ENCODE results near the gene MAP7D1. TPM values are rescaled to one million over a fixed set of nuclear protein-coding genes. Genes with fewer than 3 reads are reported as not detected.

The MAP7D1 gene
- total and polyA plus RNA-seq, 2 donors (not counting 3 experiments of a cell fraction or from before 2014, with no cell fraction given), result 69.7 to 193 TPM

DNA sequence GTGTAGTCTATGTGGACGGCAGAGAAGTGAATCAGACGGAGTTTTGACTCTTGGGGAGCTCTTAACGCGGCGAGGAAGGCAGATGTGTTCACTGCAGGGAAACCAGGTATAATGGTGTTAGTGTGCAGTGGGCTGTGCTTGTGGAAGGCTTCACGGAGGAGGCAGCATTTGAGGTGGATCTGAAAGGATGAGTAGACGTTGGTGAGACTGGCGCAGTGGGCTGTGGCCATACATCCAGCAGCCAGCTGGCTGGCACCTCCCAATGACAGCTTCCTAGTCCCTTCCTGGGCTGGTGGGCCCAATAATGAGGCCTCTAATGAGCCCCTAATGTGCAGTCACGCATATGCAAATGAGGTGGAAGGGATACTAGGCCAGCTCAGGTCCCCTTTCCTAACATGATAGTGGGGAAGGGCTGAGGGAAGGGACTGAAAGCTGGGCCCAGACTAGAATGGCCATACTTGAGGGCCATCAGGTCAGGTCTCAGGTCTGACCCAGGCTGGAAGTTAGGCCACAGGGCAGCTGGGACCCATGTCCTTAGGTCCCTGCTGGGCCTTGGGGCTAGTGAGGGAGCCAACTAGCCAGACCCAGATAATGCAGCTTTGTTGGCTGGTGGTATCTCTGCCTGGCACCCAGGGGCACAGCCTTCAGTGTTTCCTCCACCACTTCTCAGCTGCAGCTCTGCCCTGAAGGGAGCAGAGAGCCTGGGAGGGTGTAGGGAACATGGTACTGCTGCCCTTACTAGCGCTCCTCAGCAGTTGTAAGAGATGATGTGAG, 3.8 kb downstream of the MAP7D1 start:
- TF ChIP-seq, protein P1, sequence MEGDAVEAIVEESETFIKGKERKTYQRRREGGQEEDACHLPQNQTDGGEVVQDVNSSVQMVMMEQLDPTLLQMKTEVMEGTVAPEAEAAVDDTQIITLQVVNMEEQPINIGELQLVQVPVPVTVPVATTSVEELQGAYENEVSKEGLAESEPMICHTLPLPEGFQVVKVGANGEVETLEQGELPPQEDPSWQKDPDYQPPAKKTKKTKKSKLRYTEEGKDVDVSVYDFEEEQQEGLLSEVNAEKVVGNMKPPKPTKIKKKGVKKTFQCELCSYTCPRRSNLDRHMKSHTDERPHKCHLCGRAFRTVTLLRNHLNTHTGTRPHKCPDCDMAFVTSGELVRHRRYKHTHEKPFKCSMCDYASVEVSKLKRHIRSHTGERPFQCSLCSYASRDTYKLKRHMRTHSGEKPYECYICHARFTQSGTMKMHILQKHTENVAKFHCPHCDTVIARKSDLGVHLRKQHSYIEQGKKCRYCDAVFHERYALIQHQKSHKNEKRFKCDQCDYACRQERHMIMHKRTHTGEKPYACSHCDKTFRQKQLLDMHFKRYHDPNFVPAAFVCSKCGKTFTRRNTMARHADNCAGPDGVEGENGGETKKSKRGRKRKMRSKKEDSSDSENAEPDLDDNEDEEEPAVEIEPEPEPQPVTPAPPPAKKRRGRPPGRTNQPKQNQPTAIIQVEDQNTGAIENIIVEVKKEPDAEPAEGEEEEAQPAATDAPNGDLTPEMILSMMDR (IDR thresholded peaks at IDR 0.05; ENCODE audit: extremely low read depth in 1 of 2, insufficient read depth in 1 of 2, low read depth in 1 of 2, low read length in 2 of 2), result no peak
- TF ChIP-seq GATA2 (IDR thresholded peaks at IDR 0.05; ENCODE audit: insufficient read depth, insufficient read length, low read depth, low read length) (no peak), POLR2AphosphoS5 (IDR thresholded peaks at IDR 0.05; ENCODE audit: insufficient read depth, low read depth, low read length) (no peak), MYC (IDR thresholded peaks at IDR 0.05; ENCODE audit: low read depth, low read length) (no peak), EZH2 (IDR thresholded peaks at IDR 0.05; ENCODE audit: borderline replicate concordance, low read depth, low read length, severe bottlenecking) (no peak), JUN (IDR thresholded peaks at IDR 0.05; ENCODE audit: borderline replicate concordance, insufficient read depth, insufficient read length, low read depth) (no peak), POLR2A (IDR thresholded peaks at IDR 0.05; ENCODE audit: low read depth, low read length) (no peak), FOS (IDR thresholded peaks at IDR 0.05; ENCODE audit: borderline replicate concordance, insufficient read depth, low read length) (no peak)
- TF ChIP-seq, protein P2, sequence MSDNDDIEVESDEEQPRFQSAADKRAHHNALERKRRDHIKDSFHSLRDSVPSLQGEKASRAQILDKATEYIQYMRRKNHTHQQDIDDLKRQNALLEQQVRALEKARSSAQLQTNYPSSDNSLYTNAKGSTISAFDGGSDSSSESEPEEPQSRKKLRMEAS (IDR thresholded peaks at IDR 0.05; ENCODE audit: insufficient read depth, insufficient read length), result no peak
- no TSS peak for BruUV-seq (replicated peaks)
- ChIA-PET POLR2A (interaction anchor here (1.8 to 2.8 kb wide), 3 partner anchors 10 to 28 kb away, joined by 9 to 19 read pairs (median 10); partner anchors contain the start of gene TRAPPC3), CTCF (interaction anchor here (1.1 to 4.8 kb wide), 6 partner anchors 9 to 126 kb away, joined by 3 to 62 read pairs (median 15); partner anchors contain the start of genes THRAP3 and TRAPPC3)
- Histone ChIP-seq H4K20me1 (replicated peaks; ENCODE audit: control insufficient read depth, extremely low read depth, insufficient read depth, low read length) (peaks cover 2% of the 10 kb centered on the region), H3K27ac (ENCODE audit: insufficient read depth, low read depth, low read length) (peak overlapping the region; percentile 97), H3K27me3 (ENCODE audit: control insufficient read depth in 2 of 2, insufficient read depth in 2 of 2, low read length in 2 of 2) (no peaks in the 10 kb centered on the region), H3K4me3 (replicated peaks in 1 of 3; ENCODE audit: insufficient read depth in 1 of 3, low read depth in 1 of 3, low read length in 3 of 3) (no peak overlapping the region), H3K36me3 (ENCODE audit: control insufficient read depth in 2 of 2, extremely low read depth in 1 of 2, insufficient read depth in 2 of 2, low read length in 2 of 2) (no peaks in the 10 kb centered on the region), H2AFZ (ENCODE audit: low read depth, low read length) (no peak overlapping the region), H3K9me1 (replicated peaks; ENCODE audit: control insufficient read depth, extremely low read depth, insufficient read depth, low read length) (no peaks in the 10 kb centered on the region), H3K9me3 (replicated peaks; ENCODE audit: control insufficient read depth, insufficient read depth, low read length) (no peaks in the 10 kb centered on the region), H3K9ac (replicated peaks; ENCODE audit: extremely low read depth, insufficient read depth, low read length) (peak overlapping the region; percentile 90), H3K4me1 (ENCODE audit: control insufficient read depth, extremely low read depth, insufficient read depth, low read length) (peaks cover 58% of the 10 kb centered on the region), H3K79me2 (ENCODE audit: control insufficient read depth, insufficient read depth, low read length) (peaks cover 88% of the 10 kb centered on the region), H3K4me2 (ENCODE audit: insufficient read depth, low read length) (peak overlapping the region; percentile 87)
- intact Hi-C loops (cut with micrococcal nuclease) (no loop called here), dilution Hi-C loops (cut with MboI; ENCODE audit: extremely low pct_ligation_motif_present, low sequenced_read_pairs) (no loop called here)
- FAIRE-seq (no peak), DNase-seq (ENCODE audit: low read depth, low spot score) (no peak)
